Measurements from ENCODE around the gene ARHGEF4. TPM values are rescaled to one million over a fixed set of nuclear protein-coding genes. Genes with fewer than 3 reads are reported as not detected.

The ARHGEF4 gene
- polyA plus RNA-seq, 3 donors = 0.05 TPM; not detected in 2

Small RNA genes lying within 50 kb of the gene (small RNA-seq; reads per million reads assigned to genes)
- gene RF00423 (ENCODE audit: insufficient read length, low read depth) = not detected

Other genes with a start within 250 kb of the ARHGEF4 start
- not detected for gene CFC1, start 237.3 kb upstream of the ARHGEF4 start, polyA plus RNA-seq
- not detected for gene POTEJ, start 225.5 kb upstream of the ARHGEF4 start, polyA plus RNA-seq
- gene GPR148, start 107.8 kb upstream of the ARHGEF4 start, polyA plus RNA-seq = not detected
- gene AMER3, start 81.4 kb upstream of the ARHGEF4 start, polyA plus RNA-seq = not detected

All from CD14-positive monocyte (primary cell).